Cardiac fibroblast (primary cell): ENCODE measurements around the gene CNPY3.

Experiments used
- DNase-seq, 2 donors: peaks; one replicate each; pipeline versions ENCODE4 v3.0.0 to v3.0.0-alpha.2; 2010; ENCODE audit warnings: low read depth in 2 of 2
- H3K4me3 ChIP-seq, 2 donors: replicated peaks in 1 of 2; 1 replicate in 1 of 2; 2 replicates in 1 of 2; pipeline ENCODE4 v1.5.1; 2011; ENCODE audit warnings: low read depth in 2 of 2, low read length in 2 of 2, mild to moderate bottlenecking in 2 of 2, moderate library complexity in 1 of 2
- CTCF ChIP-seq: IDR thresholded peaks from one replicate; pipeline ENCODE4 v1.5.1; 2011; ENCODE audit warnings: low read depth, mild to moderate bottlenecking, low read length, inconsistent platforms

CNPY3 gene

GRCh38 chr6:42923666-42924065 lies 5.6 kb upstream of the CNPY3 start:
- TF ChIP-seq CTCF: no peak
- no peak overlapping the region for H3K4me3 ChIP-seq
- DNase-seq: peak; percentile 60 to 83

GRCh38 chr6:42925248-42925857 lies 3.9 kb upstream of the CNPY3 start:
- no peak overlapping the region for H3K4me3 ChIP-seq
- no peak for DNase-seq
- no peak for TF ChIP-seq CTCF

GRCh38 chr6:42929821-42930360 lies 611 bp downstream of the CNPY3 start:
- peak overlapping the region; percentile 62 to 73 for H3K4me3 ChIP-seq
- TF ChIP-seq CTCF: no peak
- DNase-seq: peak; percentile 66 to 77

- no peak for TF ChIP-seq CTCF
- H3K4me3 ChIP-seq: no peak overlapping the region
- no peak for DNase-seq
Measured at GRCh38 chr6:42932412-42932811, 3.1 kb downstream of the CNPY3 start.

- TF ChIP-seq CTCF: no peak
- DNase-seq: no peak
- no peak overlapping the region for H3K4me3 ChIP-seq
Measured at GRCh38 chr6:42933205-42933604, 3.9 kb downstream of the CNPY3 start.

- no peak overlapping the region for H3K4me3 ChIP-seq
- TF ChIP-seq CTCF: no peak
- DNase-seq: no peak
Measured at GRCh38 chr6:42935322-42935721, 6.0 kb downstream of the CNPY3 start.

- no peak overlapping the region for H3K4me3 ChIP-seq
- no peak for TF ChIP-seq CTCF
- DNase-seq: no peak
Measured at GRCh38 chr6:42936398-42936797, 7.1 kb downstream of the CNPY3 start.
